HFF-Myc (cell line): ENCODE results near the gene FAM118A.

Experiments
- DNase-seq: peaks from one replicate; pipeline ENCODE4 v3.0.0-alpha.2; 2011; ENCODE audit warnings: low read depth; ENCODE audit errors: extremely low read depth
- H3K4me3 ChIP-seq: replicated peaks from 2 replicates; pipeline ENCODE4 v1.5.1; 2011; ENCODE audit warnings: low read depth, mild to moderate bottlenecking, control low read depth, low read length
- TF ChIP-seq, protein P1 (sequence below): IDR thresholded peaks from 2 replicates; pipeline ENCODE4 v1.5.1; 2012; ENCODE audit warnings: mild to moderate bottlenecking, low read depth, low read length, control low read depth; ENCODE audit errors: missing control alignments

The FAM118A gene

DNA sequence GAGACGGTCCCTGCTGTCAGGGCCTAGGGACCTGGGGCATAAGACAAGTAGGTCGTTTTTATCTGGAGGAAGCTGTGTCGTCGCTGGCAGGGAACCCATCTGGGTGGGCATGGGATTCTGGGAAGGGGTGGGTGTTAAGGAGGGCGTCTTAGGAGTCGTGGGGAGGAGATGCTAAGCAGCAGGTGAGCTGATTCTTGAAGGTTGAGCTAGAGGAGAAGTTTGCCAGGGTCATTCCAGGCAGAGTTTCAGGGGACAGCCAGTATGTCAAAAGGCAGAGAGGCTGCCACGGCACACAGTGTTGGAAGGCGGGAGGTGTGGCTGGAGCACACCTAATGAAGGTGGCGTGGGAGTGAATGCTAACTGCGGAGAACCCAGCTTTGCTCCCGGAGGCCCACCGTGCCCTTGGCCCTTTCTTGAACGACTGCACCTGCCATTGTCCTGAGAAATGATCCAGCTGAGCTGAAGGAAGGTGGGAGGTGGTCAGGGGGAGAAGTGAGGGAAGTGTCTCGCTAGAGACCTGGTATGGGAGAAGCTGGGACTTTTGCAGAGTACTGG, 1.3 kb downstream of the FAM118A start:
- TF ChIP-seq, protein P1, sequence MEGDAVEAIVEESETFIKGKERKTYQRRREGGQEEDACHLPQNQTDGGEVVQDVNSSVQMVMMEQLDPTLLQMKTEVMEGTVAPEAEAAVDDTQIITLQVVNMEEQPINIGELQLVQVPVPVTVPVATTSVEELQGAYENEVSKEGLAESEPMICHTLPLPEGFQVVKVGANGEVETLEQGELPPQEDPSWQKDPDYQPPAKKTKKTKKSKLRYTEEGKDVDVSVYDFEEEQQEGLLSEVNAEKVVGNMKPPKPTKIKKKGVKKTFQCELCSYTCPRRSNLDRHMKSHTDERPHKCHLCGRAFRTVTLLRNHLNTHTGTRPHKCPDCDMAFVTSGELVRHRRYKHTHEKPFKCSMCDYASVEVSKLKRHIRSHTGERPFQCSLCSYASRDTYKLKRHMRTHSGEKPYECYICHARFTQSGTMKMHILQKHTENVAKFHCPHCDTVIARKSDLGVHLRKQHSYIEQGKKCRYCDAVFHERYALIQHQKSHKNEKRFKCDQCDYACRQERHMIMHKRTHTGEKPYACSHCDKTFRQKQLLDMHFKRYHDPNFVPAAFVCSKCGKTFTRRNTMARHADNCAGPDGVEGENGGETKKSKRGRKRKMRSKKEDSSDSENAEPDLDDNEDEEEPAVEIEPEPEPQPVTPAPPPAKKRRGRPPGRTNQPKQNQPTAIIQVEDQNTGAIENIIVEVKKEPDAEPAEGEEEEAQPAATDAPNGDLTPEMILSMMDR = no peak
- DNase-seq = no peak
- H3K4me3 ChIP-seq = peak overlapping the region; percentile 67

DNA sequence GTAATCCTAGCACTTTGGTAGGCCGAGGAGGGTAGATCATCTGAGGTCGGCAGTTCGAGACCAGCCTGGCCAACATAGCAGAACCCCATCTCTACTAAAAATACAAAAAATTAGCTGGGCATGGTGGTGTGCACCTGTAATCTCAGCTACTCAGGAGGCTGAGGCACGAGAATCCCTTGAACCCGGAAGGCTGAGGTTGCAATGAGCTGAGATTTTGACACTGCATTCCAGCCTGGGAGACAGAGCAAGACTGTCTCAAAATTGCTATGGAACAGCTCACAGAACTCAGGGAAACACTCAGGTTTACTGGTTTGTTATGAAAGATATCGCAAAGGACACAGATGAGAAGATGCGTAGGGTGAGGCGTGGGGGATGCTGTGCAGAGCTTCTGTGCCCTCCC, 2.7 kb downstream of the FAM118A start:
- TF ChIP-seq, protein P1 = no peak
- no peak for DNase-seq
- no peak overlapping the region for H3K4me3 ChIP-seq

DNA sequence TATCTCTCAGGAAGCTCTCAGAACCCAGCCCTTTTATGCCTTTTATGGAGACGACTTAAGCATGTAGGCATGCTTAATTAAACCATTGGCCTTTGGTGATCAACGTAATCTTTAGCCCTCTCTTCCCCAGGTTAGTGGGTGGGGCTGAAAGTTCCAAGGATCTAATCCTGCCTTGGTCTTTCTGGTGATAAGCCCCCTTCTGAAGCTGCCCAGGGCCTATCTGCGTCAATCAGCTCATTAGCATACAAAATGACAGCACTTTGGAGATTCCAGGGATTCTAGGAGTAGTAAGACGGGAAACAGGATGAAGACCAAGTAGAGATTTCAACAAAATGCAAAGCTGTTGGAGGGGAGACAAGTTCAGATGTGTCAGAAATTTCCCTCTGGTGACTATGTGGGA, 3.1 kb downstream of the FAM118A start:
- TF ChIP-seq, protein P1 = no peak
- no peak for DNase-seq
- no peak overlapping the region for H3K4me3 ChIP-seq

DNA sequence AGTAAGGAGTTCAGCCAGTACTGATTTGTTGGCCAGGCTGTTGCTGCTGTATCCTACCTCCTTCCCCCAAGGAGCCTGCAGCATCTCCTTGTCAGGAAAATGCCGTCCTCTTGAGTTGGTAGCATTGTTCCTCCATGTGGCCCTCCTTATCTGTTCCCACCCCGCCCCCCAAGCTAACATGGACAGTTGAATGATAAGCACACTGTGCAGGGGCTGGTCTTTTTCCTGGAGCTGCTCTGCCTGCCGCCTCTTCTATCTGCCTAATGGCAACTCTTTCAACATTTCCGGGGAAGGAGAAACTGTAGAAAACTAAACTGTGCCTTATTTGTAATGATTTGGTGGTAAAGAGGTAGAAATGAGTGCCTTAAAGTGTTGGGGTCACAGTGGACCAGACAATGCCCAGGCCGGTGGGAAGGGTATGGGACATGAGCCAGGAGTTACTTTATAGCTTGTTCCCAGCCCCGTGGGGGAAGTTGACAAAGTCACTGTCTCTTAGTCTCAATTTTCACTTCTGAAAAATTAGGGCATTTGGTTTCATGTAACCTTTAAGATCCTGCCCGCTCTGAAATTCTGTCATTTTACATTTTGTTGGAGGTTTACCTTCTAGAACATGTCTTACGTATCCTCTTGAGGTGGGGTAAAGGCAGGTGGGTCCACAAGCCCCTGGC, 4.5 kb downstream of the FAM118A start:
- TF ChIP-seq, protein P1 = no peak
- H3K4me3 ChIP-seq = no peak overlapping the region
- DNase-seq = no peak

DNA sequence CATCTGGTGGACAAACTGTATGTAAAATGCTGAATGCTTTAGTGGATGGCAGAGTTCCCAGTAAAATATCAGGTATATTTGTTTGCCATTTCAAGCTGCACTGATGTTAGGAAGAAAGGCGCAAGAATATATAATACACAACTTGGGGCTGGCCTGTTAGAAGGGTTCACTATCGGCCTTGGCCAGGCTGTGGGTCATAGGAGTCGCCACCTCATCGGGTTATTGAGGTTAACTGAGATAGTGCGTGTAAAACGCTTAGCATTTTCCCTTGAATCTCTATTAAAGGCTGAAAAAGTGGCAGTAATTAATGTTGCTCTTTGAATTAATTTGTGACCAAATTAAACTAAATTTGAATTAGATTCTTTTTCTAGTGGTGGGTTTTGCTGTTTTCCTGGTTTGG, 5.1 kb downstream of the FAM118A start:
- TF ChIP-seq, protein P1 = no peak
- H3K4me3 ChIP-seq = no peak overlapping the region
- DNase-seq = no peak

DNA sequence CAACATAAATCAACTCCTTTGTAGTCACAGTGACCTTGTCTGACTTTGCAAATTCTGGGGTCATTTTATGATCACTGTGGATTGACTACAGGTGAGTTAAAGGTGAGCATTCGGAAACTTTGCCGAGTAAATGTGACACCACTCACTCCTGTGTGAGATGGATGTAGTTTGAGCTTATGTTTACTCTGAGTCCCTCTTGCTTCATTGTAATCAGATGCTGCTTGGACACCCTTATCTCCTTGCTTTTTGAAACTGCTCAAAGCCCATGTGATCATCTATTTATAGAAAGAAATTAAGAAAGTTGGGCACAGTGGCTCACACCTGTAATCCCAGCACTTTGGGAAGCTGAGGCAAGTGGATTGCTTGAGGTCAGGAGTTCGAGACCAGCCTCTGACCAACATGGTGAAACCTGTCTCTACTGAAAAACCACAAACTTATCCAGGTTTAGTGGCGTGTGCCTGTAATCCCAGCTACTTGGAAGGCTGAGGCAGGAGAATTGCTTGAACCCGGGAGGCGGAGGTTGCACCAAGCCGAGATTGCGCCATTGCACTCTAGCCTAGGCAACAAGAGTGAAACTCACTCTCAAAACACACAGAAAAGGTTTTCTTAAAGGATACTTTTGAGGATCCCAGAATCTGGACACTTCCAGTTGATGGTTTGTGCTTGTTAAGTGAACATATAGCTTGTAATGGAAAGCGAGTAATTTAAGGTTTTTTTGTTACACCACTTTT, 7.2 kb downstream of the FAM118A start:
- TF ChIP-seq, protein P1 = no peak
- DNase-seq = no peak
- no peak overlapping the region for H3K4me3 ChIP-seq
